Calu3 (cell line): ENCODE data around the gene CRACR2A. TPM values are rescaled to one million over a fixed set of nuclear protein-coding genes. Genes with fewer than 3 reads are reported as not detected.

ENCODE experiments used
- BruUV-seq: library from RNA; stranded (reverse); fragments of 400-500 nt; replicated peaks from 2 replicates; lab custom pipeline; 2021; lab: Mats Ljungman, UMichigan
- CTCF ChIA-PET: fragments of 300-600 bp; sonication (Branson Sonifier 250); formaldehyde crosslinking; loops from one replicate; lab custom pipeline; 2022; ENCODE audit warnings: antibody characterized with exemption; lab: Charles Lee
- DNase-seq: peaks from one replicate; pipeline ENCODE4 v3.0.0; 2022
- H3K27ac Mint-ChIP-seq: one replicate; pipeline ENCODE4 v1.8.0; 2022; ENCODE audit warnings: mixed read lengths; ENCODE audit not compliant: unreplicated experiment
- H3K27me3 Mint-ChIP-seq: one replicate; pipeline ENCODE4 v1.8.0; 2022; ENCODE audit warnings: mixed read lengths; ENCODE audit not compliant: unreplicated experiment
- H3K36me3 Mint-ChIP-seq: one replicate; pipeline ENCODE4 v1.8.0; 2022; ENCODE audit warnings: mild to moderate bottlenecking, moderate library complexity, mixed read lengths; ENCODE audit not compliant: insufficient read depth, unreplicated experiment
- H3K4me1 Mint-ChIP-seq: one replicate; pipeline ENCODE4 v1.8.0; 2022; ENCODE audit warnings: mild to moderate bottlenecking, low read depth, mixed read lengths; ENCODE audit not compliant: unreplicated experiment
- H3K4me3 Mint-ChIP-seq: one replicate; pipeline ENCODE4 v1.8.0; 2022; ENCODE audit warnings: mild to moderate bottlenecking, low read depth, moderate library complexity, mixed read lengths; ENCODE audit not compliant: unreplicated experiment
- H3K9me3 Mint-ChIP-seq: one replicate; pipeline ENCODE4 v1.8.0; 2022; ENCODE audit warnings: low read depth, mixed read lengths; ENCODE audit not compliant: unreplicated experiment
- CTCF ChIP-seq: fragments of 200-600 bp; IDR thresholded peaks from one replicate; pipeline ENCODE4 v1.8.0; 2022; ENCODE audit warnings: antibody characterized with exemption; ENCODE audit not compliant: unreplicated experiment
- intact Hi-C: fragments of 100-400 bp; cut with micrococcal nuclease; formaldehyde crosslinking; loops from one replicate; pipeline ENCODE4 v1.10.0; 2022; ENCODE audit not compliant: unreplicated experiment
- total RNA-seq: library from RNA; stranded (reverse); gene quantifications from 2 replicates; pipeline ENCODE4 v1.2.3, GENCODE V29; 2022

CRACR2A gene
- total RNA-seq, 1 experiment from 2014 or later = 9.5 TPM

- Mint-ChIP-seq H3K4me3 (no peak overlapping the region), H3K27me3 (no peaks in the 10 kb centered on the region), H3K27ac (no peak overlapping the region), H3K36me3 (no peaks in the 10 kb centered on the region), H3K4me1 (no peaks in the 10 kb centered on the region), H3K9me3 (no peaks in the 10 kb centered on the region)
- DNase-seq = no peak
- CTCF ChIA-PET = interaction anchor here (1.5 kb wide), 1 partner anchor 34 kb away, joined by 4 read pairs; no protein-coding TSS in a partner anchor
- intact Hi-C loops = no loop called here
- no TSS peak for BruUV-seq
- no peak for TF ChIP-seq CTCF
These were observed 9.1 kb downstream of the CRACR2A start for GRCh38 chr12:3743803-3744202.

- Mint-ChIP-seq H3K4me3 (no peak overlapping the region), H3K27ac (no peak overlapping the region), H3K27me3 (no peaks in the 10 kb centered on the region), H3K9me3 (no peaks in the 10 kb centered on the region), H3K4me1 (no peaks in the 10 kb centered on the region), H3K36me3 (no peaks in the 10 kb centered on the region)
- intact Hi-C loops = no loop called here
- BruUV-seq = no TSS peak
- DNase-seq = no peak
- CTCF ChIA-PET = no interaction called here
- no peak for TF ChIP-seq CTCF
These were observed 10.8 kb downstream of the CRACR2A start for GRCh38 chr12:3741882-3742672.

GRCh38 chr12:3740480-3741231, 12.3 kb downstream of the CRACR2A start:
- DNase-seq = no peak
- Mint-ChIP-seq H3K4me1 (no peaks in the 10 kb centered on the region), H3K27ac (no peak overlapping the region), H3K36me3 (no peaks in the 10 kb centered on the region), H3K9me3 (no peaks in the 10 kb centered on the region), H3K27me3 (no peaks in the 10 kb centered on the region), H3K4me3 (no peak overlapping the region)
- no peak for TF ChIP-seq CTCF
- no TSS peak for BruUV-seq
- intact Hi-C loops = no loop called here
- CTCF ChIA-PET = no interaction called here

GRCh38 chr12:3735432-3735831, 17.5 kb downstream of the CRACR2A start:
- DNase-seq = no peak
- Mint-ChIP-seq H3K4me1 (no peaks in the 10 kb centered on the region), H3K27ac (no peak overlapping the region), H3K27me3 (no peaks in the 10 kb centered on the region), H3K9me3 (no peaks in the 10 kb centered on the region), H3K36me3 (no peaks in the 10 kb centered on the region), H3K4me3 (no peak overlapping the region)
- TF ChIP-seq CTCF = no peak
- no TSS peak for BruUV-seq
- intact Hi-C loops = no loop called here
- CTCF ChIA-PET = no interaction called here
